Peyer's patch (tissue), 4 donors: ENCODE data around the gene CAMK2D. TPM values are rescaled to one million over a fixed set of nuclear protein-coding genes. Genes with fewer than 3 reads are reported as not detected.
A peak's percentile ranks its signal among the peaks of the same experiment; 100 is the strongest.

Source experiments
- DNase-seq, 3 donors: peaks; one replicate each; pipeline ENCODE4 v3.0.0-alpha.2; 2017 to 2019
- H3K27ac ChIP-seq, 4 donors: fragments of 200-600 bp; sonication (generic); one replicate each; pipeline ENCODE4 v1.5.1; 2016 to 2019
- H3K27me3 ChIP-seq, 2 donors: fragments of 200-600 bp; sonication (generic); one replicate each; pipeline ENCODE4 v1.5.1; 2019
- H3K36me3 ChIP-seq, 3 donors: fragments of 200-600 bp; sonication (generic); one replicate each; pipeline ENCODE4 v1.5.1; 2016 to 2019
- H3K4me1 ChIP-seq, 4 donors: fragments of 200-600 bp; sonication (generic); one replicate each; pipeline ENCODE4 v1.5.1; 2016 to 2019
- H3K4me3 ChIP-seq, 4 donors: fragments of 200-600 bp; sonication (generic); 1 replicate in 3 of 4; 2 replicates in 1 of 4; pipeline ENCODE4 v1.5.1; 2016 to 2019; ENCODE audit warnings: mild to moderate bottlenecking in 1 of 4
- H3K9me3 ChIP-seq, 4 donors: fragments of 200-600 bp; sonication (generic); one replicate each; pipeline ENCODE4 v1.5.1; 2016 to 2019; ENCODE audit warnings: mild to moderate bottlenecking in 1 of 4
- CTCF ChIP-seq, 6 experiments: fragments of 450-650 bp in 4 of 6; fragments of 200-600 bp in 2 of 6; sonication (generic) in 1 of 6; IDR thresholded peaks; one replicate each; pipeline ENCODE4 v1.5.1; 2017 to 2019; ENCODE audit warnings: antibody characterized with exemption in 6 of 6, mild to moderate bottlenecking in 3 of 6, moderate library complexity in 1 of 6
- POLR2A ChIP-seq, 2 donors: fragments of 450-650 bp; IDR thresholded peaks; one replicate each; pipeline ENCODE4 v1.5.1; 2017; ENCODE audit warnings: antibody characterized with exemption in 2 of 2, mild to moderate bottlenecking in 2 of 2, moderate library complexity in 2 of 2
- total RNA-seq, 4 donors: library from RNA; depleted of rRNA; stranded (reverse); fragments of >200 nt; gene quantifications; one replicate each; pipeline ENCODE4 v1.1.0, GENCODE V29; 2016

CAMK2D gene
- total RNA-seq, 4 donors from 2014 or later = 38.8 to 125 (median 63.5) TPM

GRCh38 chr4:113741956-113742355, 19.6 kb downstream of the CAMK2D start:
- no peak for TF ChIP-seq CTCF (IDR thresholded peaks at IDR 0.05)
- Histone ChIP-seq H3K36me3 (no peaks in the 10 kb centered on the region), H3K9me3 (no peaks in the 10 kb centered on the region), H3K27me3 (no peaks in the 10 kb centered on the region), H3K27ac (peak overlapping the region in 1 of 4 donors; percentile 5), H3K4me3 (no peak overlapping the region), H3K4me1 (peaks cover 0 to 10% (median 0%) of the 10 kb centered on the region in 4 donors)
- no peak for DNase-seq

- no peak overlapping the region for H3K27ac ChIP-seq
- TF ChIP-seq CTCF (IDR thresholded peaks at IDR 0.05) = no peak
- TF ChIP-seq POLR2A (IDR thresholded peaks at IDR 0.05) = no peak
- H3K4me3 ChIP-seq = no peak overlapping the region
- H3K9me3 ChIP-seq = no peaks in the 10 kb centered on the region
- H3K36me3 ChIP-seq = no peaks in the 10 kb centered on the region
- peak in 1 of 3 donors; percentile 41 for DNase-seq
- no peaks in the 10 kb centered on the region for H3K27me3 ChIP-seq
- H3K4me1 ChIP-seq = peaks cover 0 to 10% (median 0%) of the 10 kb centered on the region in 4 donors
Measured at GRCh38 chr4:113740857-113741379, 20.6 kb downstream of the CAMK2D start.

GRCh38 chr4:113739197-113739596, 22.3 kb downstream of the CAMK2D start:
- no peak overlapping the region for H3K27ac ChIP-seq
- H3K36me3 ChIP-seq = no peaks in the 10 kb centered on the region
- peaks cover 0 to 8% (median 0%) of the 10 kb centered on the region in 4 donors for H3K4me1 ChIP-seq
- no peak for DNase-seq
- no peaks in the 10 kb centered on the region for H3K27me3 ChIP-seq
- no peaks in the 10 kb centered on the region for H3K9me3 ChIP-seq
- H3K4me3 ChIP-seq = no peak overlapping the region
- TF ChIP-seq CTCF (IDR thresholded peaks at IDR 0.05) = no peak
- no peak for TF ChIP-seq POLR2A (IDR thresholded peaks at IDR 0.05)

- Histone ChIP-seq H3K36me3 (no peaks in the 10 kb centered on the region), H3K9me3 (no peaks in the 10 kb centered on the region), H3K27ac (no peak overlapping the region), H3K27me3 (no peaks in the 10 kb centered on the region), H3K4me1 (no peaks in the 10 kb centered on the region), H3K4me3 (no peak overlapping the region)
- no peak for TF ChIP-seq POLR2A (IDR thresholded peaks at IDR 0.05)
- TF ChIP-seq CTCF (IDR thresholded peaks at IDR 0.05) = no peak
- DNase-seq = no peak
Measured at GRCh38 chr4:113738251-113738650, 23.3 kb downstream of the CAMK2D start.

- TF ChIP-seq CTCF (IDR thresholded peaks at IDR 0.05) (no peak), POLR2A (IDR thresholded peaks at IDR 0.05) (no peak)
- Histone ChIP-seq H3K4me1 (peaks cover 0 to 4% (median 0%) of the 10 kb centered on the region in 4 donors), H3K4me3 (no peak overlapping the region), H3K36me3 (no peaks in the 10 kb centered on the region), H3K27me3 (no peaks in the 10 kb centered on the region), H3K9me3 (no peaks in the 10 kb centered on the region), H3K27ac (no peak overlapping the region)
- DNase-seq = no peak
Measured at GRCh38 chr4:113733685-113734084, 27.9 kb downstream of the CAMK2D start.
